Neural crest cell (in vitro differentiated cells): ENCODE data around the gene MVP. TPM values are rescaled to one million over a fixed set of nuclear protein-coding genes. Genes with fewer than 3 reads are reported as not detected.

Source experiments
- DNase-seq: peaks from one replicate; pipeline ENCODE4 v3.0.0; 2021; ENCODE audit warnings: low read depth, mixed read lengths, low spot score
- H3K27ac Mint-ChIP-seq: one replicate; pipeline ENCODE4 v1.8.0; 2021; ENCODE audit warnings: mild to moderate bottlenecking, mixed read lengths; ENCODE audit not compliant: unreplicated experiment
- H3K27me3 Mint-ChIP-seq: 2 replicates; pipeline ENCODE4 v1.8.0; 2021; ENCODE audit warnings: low read depth, mild to moderate bottlenecking, mixed read lengths
- H3K36me3 Mint-ChIP-seq: 2 replicates; pipeline ENCODE4 v1.8.0; 2021; ENCODE audit warnings: low read depth, mild to moderate bottlenecking, mixed read lengths
- H3K4me1 Mint-ChIP-seq: 2 replicates; pipeline ENCODE4 v1.8.0; 2021; ENCODE audit warnings: mixed read lengths
- H3K4me3 Mint-ChIP-seq: one replicate; pipeline ENCODE4 v1.8.0; 2021; ENCODE audit warnings: mild to moderate bottlenecking, mixed read lengths
- H3K9me3 Mint-ChIP-seq: 2 replicates; pipeline ENCODE4 v1.8.0; 2021; ENCODE audit warnings: mixed read lengths
- total RNA-seq: library from RNA; stranded (reverse); gene quantifications from 2 replicates; pipeline ENCODE4 v1.2.1, GENCODE V29; 2021
- TF ChIP-seq, protein P1 (sequence below): fragments of 200-600 bp; sonication (generic); conservative IDR thresholded peaks from 2 replicates; pipeline ENCODE4 v1.5.0; 2021; ENCODE audit warnings: antibody characterized with exemption, mild to moderate bottlenecking

Gene MVP
- total RNA-seq, 1 donor from 2014 or later = 1.6 TPM

DNA sequence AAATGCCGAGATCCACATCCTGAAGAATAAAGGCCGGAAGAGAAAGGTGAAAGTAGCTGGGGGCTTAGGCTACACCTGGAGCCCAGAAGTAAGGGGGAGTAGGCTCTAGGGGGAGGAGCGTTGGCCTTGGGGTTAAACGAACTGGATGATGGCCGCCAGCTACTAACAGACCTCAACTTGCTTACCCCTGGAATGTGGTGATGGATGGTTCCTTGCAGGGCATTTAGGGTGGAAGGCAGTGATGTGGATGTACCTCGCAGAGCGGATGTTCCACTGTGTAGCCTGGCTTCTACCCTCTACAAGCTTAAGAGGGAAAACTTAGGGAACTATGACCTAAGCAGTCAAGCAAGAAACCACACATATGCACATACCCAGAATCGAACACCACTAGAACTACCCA lies 16.2 kb upstream of the MVP start:
- no peaks in the 10 kb centered on the region for H3K9me3 Mint-ChIP-seq
- H3K4me3 Mint-ChIP-seq = peak overlapping the region; percentile 84
- no peak for DNase-seq
- H3K36me3 Mint-ChIP-seq = peaks cover 21% of the 10 kb centered on the region
- TF ChIP-seq, protein P1, sequence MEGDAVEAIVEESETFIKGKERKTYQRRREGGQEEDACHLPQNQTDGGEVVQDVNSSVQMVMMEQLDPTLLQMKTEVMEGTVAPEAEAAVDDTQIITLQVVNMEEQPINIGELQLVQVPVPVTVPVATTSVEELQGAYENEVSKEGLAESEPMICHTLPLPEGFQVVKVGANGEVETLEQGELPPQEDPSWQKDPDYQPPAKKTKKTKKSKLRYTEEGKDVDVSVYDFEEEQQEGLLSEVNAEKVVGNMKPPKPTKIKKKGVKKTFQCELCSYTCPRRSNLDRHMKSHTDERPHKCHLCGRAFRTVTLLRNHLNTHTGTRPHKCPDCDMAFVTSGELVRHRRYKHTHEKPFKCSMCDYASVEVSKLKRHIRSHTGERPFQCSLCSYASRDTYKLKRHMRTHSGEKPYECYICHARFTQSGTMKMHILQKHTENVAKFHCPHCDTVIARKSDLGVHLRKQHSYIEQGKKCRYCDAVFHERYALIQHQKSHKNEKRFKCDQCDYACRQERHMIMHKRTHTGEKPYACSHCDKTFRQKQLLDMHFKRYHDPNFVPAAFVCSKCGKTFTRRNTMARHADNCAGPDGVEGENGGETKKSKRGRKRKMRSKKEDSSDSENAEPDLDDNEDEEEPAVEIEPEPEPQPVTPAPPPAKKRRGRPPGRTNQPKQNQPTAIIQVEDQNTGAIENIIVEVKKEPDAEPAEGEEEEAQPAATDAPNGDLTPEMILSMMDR = no peak
- peaks cover 16% of the 10 kb centered on the region for H3K27me3 Mint-ChIP-seq
- no peak overlapping the region for H3K27ac Mint-ChIP-seq
- H3K4me1 Mint-ChIP-seq = peaks cover 30% of the 10 kb centered on the region

GRCh38 chr16:29804455-29805231 lies 15.6 kb upstream of the MVP start:
- H3K4me3 Mint-ChIP-seq = peak overlapping the region; percentile 94

DNA sequence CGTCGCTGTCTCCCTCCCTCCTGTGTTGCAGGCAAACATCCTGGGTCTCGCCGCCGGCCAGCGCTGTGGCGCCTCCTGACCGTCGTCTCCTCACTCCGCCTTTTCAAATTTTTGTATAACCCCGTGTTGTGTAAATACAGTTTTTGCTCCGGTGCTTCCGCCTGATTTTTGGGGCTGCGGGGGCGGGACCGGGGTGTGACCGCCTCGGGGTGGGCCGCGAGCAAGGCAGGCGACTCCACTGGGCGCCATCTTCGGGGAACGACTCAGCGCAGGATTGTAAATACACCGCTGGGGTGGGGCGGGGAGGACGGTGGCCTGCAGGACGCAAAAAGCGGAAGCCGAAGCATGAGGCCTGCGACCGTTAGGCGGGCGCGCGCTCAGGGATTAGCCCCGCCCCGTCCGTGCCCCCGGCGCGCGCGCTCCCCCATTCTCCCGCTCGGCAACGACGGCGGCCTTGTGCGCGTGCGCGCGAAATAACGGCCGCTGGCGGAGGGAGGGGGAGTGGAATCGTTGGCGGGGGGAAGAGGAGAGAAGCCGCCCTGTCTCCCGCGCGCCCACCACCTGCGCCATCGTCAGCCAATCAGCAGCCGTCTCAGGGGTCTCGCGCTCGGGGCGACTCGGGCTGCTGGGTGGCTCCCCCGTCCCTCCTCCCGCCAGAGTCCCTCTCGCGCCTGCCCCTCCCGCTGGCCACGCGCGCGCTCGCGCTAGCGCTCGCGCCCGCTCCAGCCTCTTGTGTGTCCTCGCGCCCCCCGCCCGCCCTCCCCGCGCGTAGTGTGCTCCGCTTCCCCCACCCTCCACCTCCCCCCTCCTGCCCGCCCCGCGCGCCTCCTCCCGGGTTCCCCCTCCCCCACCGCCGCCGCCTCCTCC lies 14.8 kb upstream of the MVP start:
- peak; percentile 96 for DNase-seq
- Mint-ChIP-seq H3K4me3 (peak overlapping the region; percentile 94), H3K27ac (peak overlapping the region; percentile 100), H3K36me3 (peaks cover 25% of the 10 kb centered on the region), H3K27me3 (peaks cover 18% of the 10 kb centered on the region), H3K4me1 (peaks cover 39% of the 10 kb centered on the region), H3K9me3 (no peaks in the 10 kb centered on the region)
- TF ChIP-seq, protein P1 = peak; percentile 26

More at GRCh38 chr16:29804455-29805231, 15.6 kb upstream of the MVP start:
- DNase-seq = no peak
- Mint-ChIP-seq H3K9me3 (no peaks in the 10 kb centered on the region), H3K4me1 (peaks cover 33% of the 10 kb centered on the region), H3K27ac (peak overlapping the region; percentile 100), H3K36me3 (peaks cover 21% of the 10 kb centered on the region), H3K27me3 (peaks cover 16% of the 10 kb centered on the region)
- TF ChIP-seq, protein P1 = no peak

DNA sequence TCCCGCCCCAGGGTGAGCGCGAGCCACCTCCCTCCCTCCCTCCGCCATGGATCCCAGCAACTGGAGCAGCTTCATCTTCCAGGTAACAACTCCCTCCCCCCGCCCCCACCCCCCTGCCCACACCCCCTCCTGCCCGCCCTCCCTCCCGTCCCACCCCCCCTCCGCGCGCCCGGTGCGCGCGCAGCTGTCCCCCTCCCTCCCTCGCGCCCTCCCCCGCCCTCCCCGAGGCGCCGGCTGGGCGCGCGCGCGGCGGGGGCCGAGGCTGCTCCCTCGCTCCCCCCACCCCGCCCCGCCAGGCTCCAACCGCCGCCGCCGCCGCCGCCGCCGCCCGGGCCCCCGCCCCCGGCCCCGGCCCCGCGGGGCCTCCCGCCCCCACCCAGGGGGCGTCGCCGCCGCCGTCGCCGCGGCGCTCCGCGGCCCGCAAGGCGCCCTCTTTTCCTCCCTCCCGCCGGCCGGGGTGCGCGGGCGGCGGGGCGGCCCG lies 14.1 kb upstream of the MVP start, which contains the start of gene MAZ:
TSS of gene MAZ (plus strand) at position 431 of the 481 bp plus-strand sequence. CDS start 173 bp downstream, outside the sequence.
- peak within 1 kb of the TSS; percentile 100 for H3K27ac Mint-ChIP-seq
- TF ChIP-seq, protein P1 = no peak
- peak; percentile 37 for DNase-seq
- H3K27me3 Mint-ChIP-seq = peaks cover 21% of the 10 kb centered on the region
- no peaks in the 10 kb centered on the region for H3K9me3 Mint-ChIP-seq
- H3K4me1 Mint-ChIP-seq = peaks cover 46% of the 10 kb centered on the region
- peak within 1 kb of the TSS; percentile 94 for H3K4me3 Mint-ChIP-seq
- peaks cover 21% of the 10 kb centered on the region for H3K36me3 Mint-ChIP-seq

- Mint-ChIP-seq H3K4me3 (peak overlapping the region; percentile 91), H3K4me1 (peaks cover 53% of the 10 kb centered on the region), H3K27ac (no peak overlapping the region), H3K9me3 (no peaks in the 10 kb centered on the region), H3K27me3 (peaks cover 25% of the 10 kb centered on the region), H3K36me3 (peaks cover 17% of the 10 kb centered on the region)
- TF ChIP-seq, protein P1 = no peak
- peak; percentile 49 for DNase-seq
These were observed 13.4 kb upstream of the MVP start for GRCh38 chr16:29806641-29807425.
